Measurements from ENCODE around the gene CCDC116.

Gene CCDC116

DNA sequence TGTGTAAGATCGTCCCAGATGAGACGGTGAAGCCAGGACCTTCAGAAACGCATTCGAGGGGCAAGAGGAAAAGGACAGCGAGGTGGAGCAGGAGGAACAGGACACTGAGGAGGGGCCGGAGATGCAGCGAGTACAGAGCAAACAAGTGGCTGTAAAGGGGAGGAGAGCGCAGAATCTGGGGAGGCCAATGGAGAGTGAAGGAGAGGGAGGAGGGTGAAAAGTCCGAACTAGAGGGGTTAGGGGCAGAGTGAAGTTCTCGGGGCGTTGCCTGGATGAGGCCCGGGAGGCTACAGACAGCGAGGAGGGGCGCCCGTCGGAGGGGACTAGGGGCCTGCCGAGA, 24.4 kb downstream of the CCDC116 start:
- TF ChIP-seq EZH2phosphoT487 (IDR thresholded peaks at IDR 0.05; ENCODE audit: low read length), result no peak
- no peak for TF ChIP-seq EZH2 (optimal IDR thresholded peaks at IDR 0.05; ENCODE audit: low read depth, low read length)
- TF ChIP-seq, protein P1, sequence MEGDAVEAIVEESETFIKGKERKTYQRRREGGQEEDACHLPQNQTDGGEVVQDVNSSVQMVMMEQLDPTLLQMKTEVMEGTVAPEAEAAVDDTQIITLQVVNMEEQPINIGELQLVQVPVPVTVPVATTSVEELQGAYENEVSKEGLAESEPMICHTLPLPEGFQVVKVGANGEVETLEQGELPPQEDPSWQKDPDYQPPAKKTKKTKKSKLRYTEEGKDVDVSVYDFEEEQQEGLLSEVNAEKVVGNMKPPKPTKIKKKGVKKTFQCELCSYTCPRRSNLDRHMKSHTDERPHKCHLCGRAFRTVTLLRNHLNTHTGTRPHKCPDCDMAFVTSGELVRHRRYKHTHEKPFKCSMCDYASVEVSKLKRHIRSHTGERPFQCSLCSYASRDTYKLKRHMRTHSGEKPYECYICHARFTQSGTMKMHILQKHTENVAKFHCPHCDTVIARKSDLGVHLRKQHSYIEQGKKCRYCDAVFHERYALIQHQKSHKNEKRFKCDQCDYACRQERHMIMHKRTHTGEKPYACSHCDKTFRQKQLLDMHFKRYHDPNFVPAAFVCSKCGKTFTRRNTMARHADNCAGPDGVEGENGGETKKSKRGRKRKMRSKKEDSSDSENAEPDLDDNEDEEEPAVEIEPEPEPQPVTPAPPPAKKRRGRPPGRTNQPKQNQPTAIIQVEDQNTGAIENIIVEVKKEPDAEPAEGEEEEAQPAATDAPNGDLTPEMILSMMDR (IDR thresholded peaks at IDR 0.05; ENCODE audit: low read length), result no peak

DNA sequence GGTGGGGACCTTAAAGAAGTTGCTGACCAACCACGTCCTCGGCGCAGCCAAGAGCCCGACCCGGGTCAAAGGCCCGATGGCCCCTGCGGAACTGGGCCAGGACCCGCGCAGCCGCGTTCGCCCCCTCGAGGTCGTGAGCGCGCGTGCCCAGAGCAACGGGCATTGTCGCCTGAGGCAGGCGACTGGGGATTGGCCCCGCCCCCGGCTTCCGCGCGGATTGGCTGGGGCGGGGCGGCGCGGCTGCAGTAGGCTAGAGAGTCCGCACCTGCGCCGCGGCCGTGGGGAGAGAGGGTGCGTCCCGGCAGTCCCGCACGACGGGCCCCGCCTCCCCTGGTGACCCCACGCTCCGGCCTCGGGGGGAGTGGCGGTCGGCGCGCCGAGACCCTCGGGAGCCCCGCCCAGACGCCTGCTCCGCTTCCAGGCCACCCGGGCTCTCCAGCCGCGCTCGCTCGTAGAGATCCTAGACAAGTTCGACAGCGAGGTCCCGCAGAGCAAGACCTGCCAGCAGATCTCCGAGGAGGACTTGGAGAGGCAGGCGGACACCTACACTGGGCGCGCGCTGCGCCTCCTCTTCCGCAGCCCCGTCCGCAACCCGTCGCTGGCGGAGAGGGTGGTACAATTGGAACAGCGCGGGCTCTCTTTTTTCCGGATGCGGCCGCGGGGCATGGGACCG, 24.9 kb downstream of the CCDC116 start:
- peak overlapping the region; percentile 74 for H3K4me3 ChIP-seq (ENCODE audit: low read length)
- H3F3A ChIP-seq (ENCODE audit: insufficient read depth, low read length), result peaks cover 8% of the 10 kb centered on the region
- no peaks in the 10 kb centered on the region for H4K20me1 ChIP-seq (ENCODE audit: insufficient read depth, low read length)
- peak overlapping the region; percentile 94 for H3K4me2 ChIP-seq (ENCODE audit: low read depth, low read length)
- peaks cover 14% of the 10 kb centered on the region for H3K27me3 ChIP-seq (replicated peaks; ENCODE audit: insufficient read depth, low read length)
- H3K36me3 ChIP-seq (replicated peaks; ENCODE audit: insufficient read depth, low read length), result no peaks in the 10 kb centered on the region
- H3K27ac ChIP-seq (ENCODE audit: low read length), result no peak overlapping the region
- peaks cover 6% of the 10 kb centered on the region; the same call in 1 of the 2 replicates for H3K79me2 ChIP-seq (ENCODE audit: low read length)
- H3K9me3 ChIP-seq (replicated peaks; ENCODE audit: insufficient read depth, low read length), result no peaks in the 10 kb centered on the region
- DNase-seq, result peak; percentile 83
- H3K4me1 ChIP-seq (ENCODE audit: low read length), result peaks cover 7% of the 10 kb centered on the region
- no peak for TF ChIP-seq EZH2 (optimal IDR thresholded peaks at IDR 0.05; ENCODE audit: low read depth, low read length)
- TF ChIP-seq, protein P1 (IDR thresholded peaks at IDR 0.05; ENCODE audit: low read length), result peak; percentile 32; the same call in 1 of the 2 replicates
- peak overlapping the region; percentile 96 for H2AFZ ChIP-seq (ENCODE audit: low read length)
- no peaks in the 10 kb centered on the region for H3K9me2 ChIP-seq (replicated peaks; ENCODE audit: insufficient read depth, low read length)
- H3K9ac ChIP-seq (ENCODE audit: low read length), result peak overlapping the region; percentile 25; the same call in 1 of the 2 replicates

More for the DNA sequence above, 24.4 kb downstream of the CCDC116 start:
- no peaks in the 10 kb centered on the region for H3K9me3 ChIP-seq (replicated peaks; ENCODE audit: insufficient read depth, low read length)
- peak overlapping the region; percentile 74 for H3K4me3 ChIP-seq (ENCODE audit: low read length)
- peaks cover 11% of the 10 kb centered on the region; the same call in 1 of the 2 replicates for H3K79me2 ChIP-seq (ENCODE audit: low read length)
- DNase-seq, result no peak
- no peak overlapping the region for H3K27ac ChIP-seq (ENCODE audit: low read length)
- H3K4me2 ChIP-seq (ENCODE audit: low read depth, low read length), result peak overlapping the region; percentile 94
- no peaks in the 10 kb centered on the region for H3K9me2 ChIP-seq (replicated peaks; ENCODE audit: insufficient read depth, low read length)
- H3F3A ChIP-seq (ENCODE audit: insufficient read depth, low read length), result peaks cover 8% of the 10 kb centered on the region
- H3K36me3 ChIP-seq (replicated peaks; ENCODE audit: insufficient read depth, low read length), result no peaks in the 10 kb centered on the region
- peak overlapping the region; percentile 96 for H2AFZ ChIP-seq (ENCODE audit: low read length)
- peaks cover 7% of the 10 kb centered on the region for H3K4me1 ChIP-seq (ENCODE audit: low read length)
- peak overlapping the region; percentile 10; the same call in 1 of the 2 replicates for H3K9ac ChIP-seq (ENCODE audit: low read length)
- no peaks in the 10 kb centered on the region for H4K20me1 ChIP-seq (ENCODE audit: insufficient read depth, low read length)
- H3K27me3 ChIP-seq (replicated peaks; ENCODE audit: insufficient read depth, low read length), result peaks cover 14% of the 10 kb centered on the region

DNA sequence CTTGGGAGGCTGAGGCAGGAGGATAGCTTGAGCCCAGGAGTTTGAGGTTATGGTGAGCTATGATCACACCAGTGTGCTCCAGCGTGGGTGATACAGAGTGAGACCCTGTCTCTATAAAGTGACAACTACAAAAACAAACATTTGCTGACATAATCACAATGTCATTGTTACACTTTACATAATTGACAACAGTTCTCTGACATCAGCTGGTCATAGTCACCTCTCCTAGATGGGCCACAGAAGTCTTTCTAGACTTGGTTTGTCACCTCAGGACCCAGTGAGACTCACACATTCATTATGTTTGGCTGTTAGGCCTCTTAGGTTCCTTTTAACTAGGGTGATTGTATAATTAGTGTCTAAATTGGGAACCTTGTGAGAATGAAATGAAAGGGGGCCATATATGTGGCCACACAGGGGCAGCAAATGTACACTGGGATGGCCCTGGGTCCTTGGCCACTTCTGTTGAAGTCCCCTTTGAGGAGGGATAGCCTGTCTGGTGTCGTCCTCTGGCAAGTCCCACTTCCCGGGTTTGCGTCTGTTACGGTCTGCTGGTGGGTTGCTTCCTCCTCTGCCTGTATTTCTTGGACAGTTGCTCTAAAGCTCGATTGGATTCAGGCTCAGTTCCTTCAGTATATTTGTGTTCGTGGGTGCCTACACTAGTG, 27.4 kb downstream of the CCDC116 start:
- Histone ChIP-seq H3K27ac (ENCODE audit: low read length) (no peak overlapping the region), H3K9me2 (replicated peaks; ENCODE audit: insufficient read depth, low read length) (no peaks in the 10 kb centered on the region), H3K9me3 (replicated peaks; ENCODE audit: insufficient read depth, low read length) (no peaks in the 10 kb centered on the region), H2AFZ (ENCODE audit: low read length) (no peak overlapping the region), H3K4me1 (ENCODE audit: low read length) (peaks cover 7% of the 10 kb centered on the region), H3K79me2 (ENCODE audit: low read length) (no peaks in the 10 kb centered on the region), H3K27me3 (replicated peaks; ENCODE audit: insufficient read depth, low read length) (peaks cover 14% of the 10 kb centered on the region), H3K9ac (ENCODE audit: low read length) (no peak overlapping the region), H3K36me3 (replicated peaks; ENCODE audit: insufficient read depth, low read length) (no peaks in the 10 kb centered on the region), H4K20me1 (ENCODE audit: insufficient read depth, low read length) (no peaks in the 10 kb centered on the region), H3K4me2 (ENCODE audit: low read depth, low read length) (no peak overlapping the region), H3K4me3 (ENCODE audit: low read length) (no peak overlapping the region), H3F3A (ENCODE audit: insufficient read depth, low read length) (peaks cover 8% of the 10 kb centered on the region)
- TF ChIP-seq, protein P1 (IDR thresholded peaks at IDR 0.05; ENCODE audit: low read length), result no peak
- TF ChIP-seq EZH2 (optimal IDR thresholded peaks at IDR 0.05; ENCODE audit: low read depth, low read length) (no peak), EZH2phosphoT487 (IDR thresholded peaks at IDR 0.05; ENCODE audit: low read length) (no peak)
- no peak for DNase-seq

Measured in MM.1S (cell line).